GM18858 (cell line): ENCODE data around the gene SRPK2.
"Not testable (repeated sequence)": the region's sequence is repeated elsewhere in the genome, so short reads cannot be mapped to it uniquely, and the experiment has no call there.

Experiments used
- ATAC-seq: cut with Tn5 transposase; IDR thresholded peaks from one replicate; pipeline ENCODE4 v1.9.1; 2021; ENCODE audit not compliant: unreplicated experiment

The SRPK2 gene

DNA sequence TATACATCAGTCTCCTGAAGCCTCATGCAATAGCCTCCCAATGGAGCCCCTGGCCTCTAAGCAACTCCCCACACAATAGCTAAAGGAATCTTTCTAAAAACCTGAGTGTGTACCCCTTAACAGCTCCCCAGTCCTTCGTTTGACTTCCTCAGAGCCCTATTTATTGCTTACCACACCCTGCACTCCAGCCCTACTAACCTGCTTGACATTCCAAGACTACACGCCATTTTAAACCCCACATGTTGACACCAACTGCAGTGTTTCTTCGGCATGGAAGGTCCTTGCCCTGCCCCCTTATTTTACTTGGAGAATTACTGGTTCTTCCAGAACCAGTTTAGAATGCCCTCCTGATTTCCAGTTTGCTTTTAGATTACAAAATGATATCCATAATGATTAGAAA lies 10.8 kb downstream of the SRPK2 start:
- ATAC-seq, result no peak

DNA sequence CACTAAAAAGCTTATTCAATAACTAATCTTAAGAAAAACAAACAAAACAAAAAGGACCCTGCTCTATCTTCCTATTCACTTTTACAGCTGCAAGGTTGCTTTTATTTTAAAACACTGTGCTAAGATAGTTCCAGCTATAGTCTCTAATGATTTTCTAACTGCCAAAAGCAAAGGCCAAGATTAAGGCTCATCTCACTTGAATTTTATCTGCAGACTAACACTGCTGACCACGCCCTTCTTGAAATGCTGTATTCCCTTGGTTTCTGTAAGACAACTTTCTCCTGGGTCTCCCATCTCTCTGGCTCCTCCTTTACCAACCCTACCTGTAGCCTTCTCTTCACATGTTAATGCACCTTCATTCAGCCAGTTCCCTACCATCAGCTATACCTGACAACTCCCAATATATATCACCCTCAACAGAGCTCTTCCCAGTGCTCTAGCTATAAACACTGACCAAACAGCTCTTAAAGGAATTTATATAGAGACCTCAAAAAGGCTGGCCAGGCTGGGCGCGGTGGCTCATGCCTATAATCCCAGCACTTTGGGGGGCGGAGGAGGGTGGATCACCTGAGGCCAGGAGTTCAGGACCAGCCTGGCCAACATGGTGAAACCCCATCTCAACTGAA lies 11.7 kb downstream of the SRPK2 start:
- ATAC-seq, result no peak

DNA sequence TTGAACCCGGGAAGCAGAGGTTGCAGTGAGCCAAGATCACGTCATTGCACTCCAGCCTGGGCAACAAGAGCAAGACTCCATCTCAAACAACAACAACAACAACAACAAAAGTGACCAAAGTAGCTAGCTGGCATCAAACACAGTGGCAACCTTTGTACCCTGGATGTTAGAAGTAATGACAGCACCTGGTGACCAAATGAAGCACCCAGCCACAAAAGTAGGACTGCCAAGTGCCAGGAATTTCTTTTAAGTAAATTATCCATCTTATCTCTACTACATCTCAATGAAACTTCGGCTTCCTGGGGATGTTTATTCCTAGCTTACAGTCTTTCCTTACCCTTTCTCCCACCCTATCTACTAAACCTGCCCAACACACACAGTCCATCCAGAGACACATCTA lies 18.8 kb downstream of the SRPK2 start:
- no peak for ATAC-seq

DNA sequence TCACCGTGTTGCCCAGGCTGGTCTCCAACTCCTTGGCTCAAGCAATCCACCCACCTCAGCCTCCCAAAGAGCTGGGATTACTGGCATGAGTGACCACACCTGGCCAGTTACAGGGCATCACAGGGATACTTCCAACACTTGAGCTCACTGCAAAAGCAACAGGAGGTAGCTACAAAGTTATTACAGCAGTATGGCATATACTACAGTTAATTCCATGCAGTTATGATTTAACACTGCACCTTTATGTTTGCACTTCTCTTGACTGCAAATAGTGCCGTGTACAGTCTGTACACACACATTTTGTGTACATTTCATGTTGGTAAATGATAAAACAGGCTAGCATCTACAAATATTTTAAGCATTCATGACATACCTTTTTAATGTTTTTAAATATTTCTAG lies 21.3 kb downstream of the SRPK2 start:
- ATAC-seq, result no peak

DNA sequence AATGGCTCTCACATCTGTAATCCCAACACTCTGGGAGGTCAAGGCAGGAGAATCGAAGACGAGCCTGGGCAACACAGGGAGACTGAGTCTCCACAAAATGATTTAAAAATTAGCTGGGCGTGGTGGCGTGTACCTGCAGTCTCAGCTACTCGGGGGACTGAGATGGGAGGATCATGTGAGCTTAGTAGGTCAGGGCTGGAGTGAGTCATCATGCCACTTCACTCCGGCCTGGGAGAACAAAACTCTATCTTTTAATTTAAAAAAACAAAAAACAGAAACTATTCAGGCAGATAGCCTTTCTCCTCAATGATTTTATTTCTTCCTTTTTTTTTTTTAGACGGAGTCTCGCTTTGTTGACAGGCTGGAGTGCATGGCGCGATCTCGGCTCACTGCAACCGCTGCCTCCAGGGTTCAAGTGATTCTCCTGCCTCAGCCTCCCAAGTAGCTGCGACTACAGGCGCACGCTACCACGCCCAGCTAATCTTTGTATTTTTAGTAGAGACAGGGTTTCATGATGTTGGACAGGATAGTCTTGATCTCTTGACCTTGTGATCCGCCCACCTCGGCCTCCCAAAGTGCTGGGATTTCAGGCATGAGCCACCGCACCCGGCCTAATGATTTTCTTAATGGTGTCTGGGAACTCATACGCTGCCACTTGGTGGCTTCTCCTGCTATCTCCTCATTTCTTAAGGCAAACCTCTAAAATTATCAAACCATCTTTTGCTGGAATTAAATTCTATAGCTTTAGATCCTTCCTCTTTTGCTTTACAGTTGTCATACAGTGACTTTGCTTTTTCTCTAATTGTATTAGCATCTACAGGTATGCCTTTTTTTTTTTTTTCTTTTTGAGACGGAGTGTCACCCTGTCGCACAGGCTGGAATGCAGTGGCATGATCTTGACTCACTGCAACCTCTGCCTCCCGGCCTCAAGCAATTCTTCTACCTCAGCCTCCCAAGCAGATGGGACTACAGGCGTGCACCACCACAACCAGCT lies 22.9 kb downstream of the SRPK2 start:
- no peak for ATAC-seq

DNA sequence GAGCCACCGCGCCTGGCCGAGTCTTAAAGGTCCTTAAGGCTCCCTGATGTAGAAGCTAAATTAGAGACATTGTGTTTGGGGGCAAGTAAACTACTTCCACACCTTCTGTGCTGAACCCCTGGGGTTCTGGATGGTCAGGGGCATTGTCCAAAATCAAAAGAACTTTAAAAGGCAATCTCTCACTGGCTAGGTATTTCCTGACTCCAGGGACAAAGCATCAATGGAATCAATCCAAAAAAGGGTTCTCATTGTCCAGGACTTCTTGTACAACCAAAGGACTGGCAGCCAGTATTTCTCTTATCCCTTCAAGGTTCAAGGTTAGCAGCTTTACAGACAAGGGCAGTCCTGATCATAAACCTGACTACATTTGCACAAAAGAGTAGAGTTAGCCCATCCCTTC lies 24.0 kb downstream of the SRPK2 start:
- no peak for ATAC-seq

DNA sequence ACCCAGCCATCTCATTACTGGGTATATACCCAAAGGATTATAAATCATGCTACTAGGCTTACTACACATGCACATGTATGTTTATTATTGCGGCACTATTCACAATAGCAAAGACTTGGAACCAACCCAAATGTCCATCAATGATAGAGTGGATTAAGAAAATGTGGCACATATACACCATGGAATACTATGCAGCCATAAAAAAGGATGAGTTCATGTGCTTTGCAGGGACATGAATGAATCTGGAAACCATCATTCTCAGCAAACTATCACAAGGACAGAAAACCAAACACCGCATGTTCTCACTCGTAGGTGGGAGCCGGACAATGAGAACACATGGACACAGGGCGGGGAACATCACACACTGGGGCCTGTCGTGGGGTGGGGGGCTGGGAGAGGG lies 25.1 kb downstream of the SRPK2 start:
- ATAC-seq, result not testable (repeated sequence)

DNA sequence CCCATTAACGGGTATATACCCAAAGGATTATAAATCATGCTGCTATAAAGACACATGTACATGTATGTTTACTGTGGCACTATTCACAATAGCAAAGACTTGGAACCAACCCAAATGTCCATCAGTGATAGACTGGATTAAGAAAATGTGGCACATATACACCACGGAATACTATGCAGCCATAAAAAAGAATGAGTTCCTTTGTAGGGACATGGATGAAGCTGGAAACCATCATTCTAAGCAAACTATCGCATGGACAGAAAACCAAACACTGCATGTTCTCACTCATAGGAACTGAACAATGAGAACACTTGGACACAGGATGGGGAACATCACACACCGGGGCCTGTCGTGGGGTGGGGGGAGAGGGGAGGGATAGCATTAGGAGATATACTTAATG lies 26.0 kb downstream of the SRPK2 start:
- not testable (repeated sequence) for ATAC-seq

DNA sequence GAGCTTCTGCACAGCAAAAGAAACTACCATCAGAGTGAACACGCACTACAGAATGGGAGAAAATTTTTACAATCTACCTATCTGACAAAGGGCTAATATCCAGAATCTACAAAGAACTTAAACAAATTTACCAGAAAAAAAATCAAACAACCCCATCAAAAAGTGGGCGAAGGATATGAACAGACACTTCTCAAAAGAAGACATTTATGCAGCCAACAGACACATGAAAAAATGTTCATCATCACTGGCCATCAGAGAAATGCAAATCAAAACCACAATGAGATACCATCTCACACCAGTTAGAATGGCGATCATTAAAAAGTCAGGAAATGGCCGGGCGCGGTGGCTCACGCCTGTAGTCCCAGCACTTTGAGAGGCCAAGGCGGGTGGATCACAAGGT lies 26.7 kb downstream of the SRPK2 start:
- ATAC-seq, result not testable (repeated sequence)

DNA sequence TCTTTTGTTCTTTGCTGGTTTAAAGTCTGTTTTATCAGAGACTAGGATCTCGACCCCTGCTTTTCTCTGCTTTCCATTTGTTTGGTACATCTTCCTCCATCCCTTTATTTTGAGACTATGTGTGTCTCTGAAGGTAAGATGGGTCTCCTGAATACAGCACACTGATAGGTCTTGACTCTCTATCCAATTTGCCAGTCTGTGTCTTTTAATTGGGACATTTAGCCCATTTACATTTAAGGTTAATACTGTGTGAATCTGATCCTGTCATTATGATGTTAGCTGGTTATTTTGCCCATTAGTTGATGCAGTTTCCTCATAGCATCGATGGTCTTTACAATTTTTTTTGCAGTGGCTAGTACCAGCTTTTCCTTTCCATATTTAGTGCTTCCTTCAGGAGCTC lies 28.6 kb downstream of the SRPK2 start:
- ATAC-seq, result not testable (repeated sequence)

DNA sequence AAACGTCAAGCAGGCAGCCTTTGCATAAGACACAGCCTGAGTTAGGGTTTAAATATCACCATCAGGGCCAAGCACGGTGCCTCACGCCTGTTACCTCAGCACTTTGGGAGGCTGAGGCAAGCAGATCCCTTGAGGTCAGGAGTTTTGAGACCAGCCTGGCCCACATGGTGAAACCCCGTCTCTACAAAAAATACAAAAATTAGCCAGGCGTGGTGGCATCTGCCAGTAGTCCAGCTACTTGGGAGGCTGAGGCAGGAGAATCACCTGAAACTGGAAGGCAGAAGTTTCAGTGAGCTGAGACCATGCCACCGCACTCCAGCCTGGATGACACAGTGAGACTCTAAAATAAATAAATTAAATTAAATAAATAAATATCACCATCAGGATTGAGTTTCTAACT lies 33.0 kb downstream of the SRPK2 start:
- ATAC-seq, result no peak

DNA sequence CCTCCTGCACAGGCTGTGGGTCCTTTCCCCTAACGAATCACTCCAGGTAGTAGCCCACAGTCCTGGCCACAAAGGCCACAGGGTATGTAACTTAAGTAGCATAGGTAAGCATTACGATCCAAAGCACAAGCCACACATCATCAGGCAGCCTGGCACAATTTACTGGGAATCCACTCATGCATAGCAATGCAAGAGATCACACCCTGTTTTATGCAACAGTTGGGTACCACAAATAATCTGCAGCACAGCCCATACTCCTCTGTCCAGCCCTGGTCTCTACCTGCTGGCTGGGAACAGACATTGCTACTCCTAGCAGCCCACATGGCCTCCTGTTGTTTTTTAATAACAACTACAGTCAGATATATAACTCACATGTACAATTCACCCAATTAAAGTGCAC lies 34.3 kb downstream of the SRPK2 start:
- ATAC-seq, result no peak

DNA sequence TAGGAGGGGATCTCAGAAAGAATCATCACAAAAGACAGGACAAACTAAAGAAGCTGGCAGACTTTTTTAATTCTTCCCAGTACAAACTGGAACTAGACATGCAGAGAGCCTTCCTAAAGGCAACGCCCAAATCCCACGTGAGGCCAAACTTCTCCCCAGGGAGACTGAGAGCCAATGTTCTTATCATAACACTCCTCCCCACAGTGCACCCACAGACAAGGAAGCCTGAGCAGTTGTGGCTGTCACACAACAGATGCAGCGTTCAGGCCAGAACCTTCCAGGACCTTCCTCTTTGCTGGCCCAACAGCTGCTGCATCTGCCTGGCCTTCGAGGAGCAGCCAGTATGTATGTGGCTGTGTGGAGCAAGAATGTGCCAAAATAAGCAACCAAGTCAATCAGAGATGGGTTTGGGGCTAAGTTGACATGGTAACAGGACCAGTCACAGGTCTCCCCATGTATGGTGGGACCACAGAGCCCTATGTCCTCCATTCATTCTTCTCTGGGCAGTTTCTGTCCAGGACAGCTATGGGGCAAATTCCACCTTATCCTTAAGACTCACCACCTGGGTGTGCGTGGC lies 34.9 kb downstream of the SRPK2 start:
- no peak for ATAC-seq

DNA sequence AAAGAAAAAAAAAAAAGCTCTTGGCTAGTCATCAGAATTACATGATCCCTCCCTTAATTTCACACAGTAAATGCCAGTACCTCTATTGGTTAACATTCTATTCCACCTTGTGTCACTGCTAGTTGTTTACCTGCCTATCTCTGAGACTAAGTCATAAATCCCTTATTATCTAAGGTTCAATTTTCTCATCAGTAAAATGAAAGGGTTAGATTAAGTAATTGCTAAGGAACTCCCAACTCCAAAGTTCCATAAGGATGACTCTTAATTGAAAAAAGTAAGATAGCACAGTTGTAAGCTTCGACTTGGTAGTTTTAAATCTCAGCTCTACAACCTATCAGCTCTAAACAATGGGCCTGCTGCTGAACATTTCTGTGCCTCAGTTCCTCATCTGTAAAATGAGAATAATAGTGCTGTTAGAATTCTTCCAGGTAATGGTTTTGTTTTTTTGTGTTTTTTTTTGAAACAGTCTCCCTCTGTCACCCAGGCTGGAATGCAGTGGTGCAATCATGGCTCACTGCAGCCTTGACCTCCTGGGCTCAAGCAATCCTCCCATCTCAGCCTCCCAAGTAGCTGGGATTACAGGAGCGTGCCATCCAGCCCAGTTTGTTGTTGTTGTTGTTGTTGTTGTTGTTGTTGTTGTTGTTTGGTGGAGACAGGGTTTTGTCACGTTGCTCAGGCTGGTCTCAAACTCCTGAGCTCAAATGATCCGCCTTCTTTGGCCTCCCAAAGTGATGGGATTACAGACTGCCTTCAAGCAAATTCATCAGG lies 35.6 kb downstream of the SRPK2 start:
- no peak for ATAC-seq

DNA sequence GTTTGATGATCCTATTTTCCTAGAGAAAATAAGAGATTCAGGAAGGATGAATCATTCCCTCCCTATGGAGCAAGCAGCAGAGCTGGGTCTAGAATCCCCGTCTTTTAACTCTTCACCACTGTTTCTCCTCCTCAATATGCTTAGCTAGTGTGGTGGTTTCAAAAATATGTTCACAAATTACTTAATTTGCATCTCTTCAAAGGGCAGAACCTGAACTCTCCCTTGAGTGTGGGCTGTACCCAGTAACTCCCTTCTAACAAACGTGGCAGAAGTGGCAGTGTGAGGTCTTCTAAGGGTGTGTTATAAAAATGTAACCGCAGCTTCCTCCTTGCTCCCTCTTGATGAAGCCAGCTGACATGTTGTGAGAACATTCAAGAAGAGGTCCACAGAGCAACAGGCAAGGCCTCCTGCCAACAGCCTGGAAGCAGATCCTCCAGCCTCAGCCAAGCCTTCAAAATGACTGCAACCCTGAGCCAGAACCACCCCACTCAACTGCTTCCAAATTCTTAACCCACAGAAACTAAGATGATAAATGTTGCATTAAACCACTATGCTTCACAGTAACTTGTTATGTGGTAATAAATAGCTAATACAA lies 36.6 kb downstream of the SRPK2 start:
- ATAC-seq, result peak; percentile 92

DNA sequence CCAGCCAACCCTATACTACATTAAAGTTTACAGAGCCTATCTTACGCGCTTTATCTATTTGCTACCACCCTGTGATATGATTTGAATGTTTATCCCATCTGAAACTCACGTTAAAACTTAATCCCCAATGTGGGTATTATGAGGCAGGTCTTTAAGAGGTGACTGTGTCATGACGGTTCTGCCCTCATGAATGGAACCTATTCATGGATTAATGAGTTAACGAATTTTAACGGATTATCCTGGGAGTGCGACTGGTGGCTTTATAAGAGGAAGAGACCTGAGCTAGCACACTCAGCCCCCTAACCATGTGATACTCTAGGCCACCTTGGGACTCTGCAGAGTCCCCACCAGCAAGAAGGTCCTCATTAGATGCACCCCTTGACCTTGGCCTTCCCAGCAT lies 37.8 kb downstream of the SRPK2 start:
- ATAC-seq, result no peak

DNA sequence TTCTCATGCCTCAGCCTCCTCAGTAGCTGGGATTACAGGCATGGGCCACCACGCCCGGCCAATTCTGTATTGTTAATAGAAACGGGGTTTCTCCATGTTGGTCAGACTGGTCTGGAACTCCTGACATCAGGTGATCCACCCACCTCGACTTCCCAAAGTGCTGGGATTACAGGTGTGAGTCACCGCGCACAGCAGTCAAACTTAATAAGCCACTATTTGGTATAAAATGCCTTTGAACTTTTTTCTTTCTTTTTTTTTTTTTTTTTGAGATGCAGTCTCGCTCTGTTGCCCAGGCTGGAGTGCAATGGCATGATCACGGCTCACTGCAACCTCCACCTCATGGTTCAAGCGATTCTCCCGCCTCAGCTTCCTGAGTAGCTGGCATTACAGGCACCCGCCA lies 40.5 kb downstream of the SRPK2 start:
- not testable (repeated sequence) for ATAC-seq

DNA sequence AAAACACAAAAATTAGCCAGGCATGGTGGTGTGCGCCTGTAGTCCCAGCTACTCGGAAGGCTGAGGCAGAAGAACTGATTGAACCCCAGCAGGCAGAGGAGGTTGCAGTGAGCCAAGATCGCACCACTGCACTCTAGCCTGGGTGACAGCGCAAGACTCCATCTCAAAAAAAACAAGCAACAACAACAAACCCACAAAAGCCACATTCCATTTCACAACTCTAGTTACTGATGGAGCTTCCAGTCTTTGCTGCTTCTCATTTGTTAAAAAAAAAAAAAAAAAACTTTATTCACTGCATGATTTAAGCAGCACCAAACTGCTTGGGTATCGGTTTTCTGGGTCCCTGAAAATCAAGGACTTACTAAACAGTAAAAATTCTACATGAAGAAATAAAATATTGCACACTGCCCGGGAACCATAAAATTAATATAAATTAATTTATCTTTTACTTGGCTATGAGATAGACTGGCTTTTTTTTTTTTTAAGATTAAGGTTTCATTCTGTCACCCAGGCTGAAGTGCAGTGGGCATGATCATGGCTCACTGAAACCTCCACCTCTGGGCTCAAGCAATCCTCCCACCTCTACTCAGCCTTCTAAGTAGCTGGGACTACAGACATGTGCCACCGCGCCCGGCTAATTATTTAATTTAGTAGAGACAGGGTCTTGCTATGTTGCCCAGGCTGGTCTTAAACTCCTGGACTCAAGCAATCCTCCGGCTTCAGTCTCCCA lies 42.0 kb downstream of the SRPK2 start:
- no peak for ATAC-seq

DNA sequence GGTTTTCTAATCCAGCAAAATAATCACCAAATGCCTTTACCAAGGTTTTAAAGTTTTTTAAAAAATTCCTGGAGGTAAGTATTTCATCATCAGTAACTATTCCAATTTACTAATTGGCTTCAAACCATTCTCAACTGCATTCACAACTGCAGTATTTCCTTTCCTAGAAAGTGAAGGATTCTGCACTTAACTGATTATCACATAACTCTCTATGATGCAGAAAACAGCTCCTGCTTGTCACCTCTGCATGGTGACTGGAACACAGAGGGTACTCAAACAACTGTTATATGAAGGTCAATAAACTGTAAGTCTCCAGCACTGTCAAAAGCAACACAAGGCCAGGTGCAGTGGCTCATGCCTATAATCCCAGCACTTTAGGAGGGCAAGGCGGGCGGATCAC lies 42.6 kb downstream of the SRPK2 start:
- no peak for ATAC-seq

DNA sequence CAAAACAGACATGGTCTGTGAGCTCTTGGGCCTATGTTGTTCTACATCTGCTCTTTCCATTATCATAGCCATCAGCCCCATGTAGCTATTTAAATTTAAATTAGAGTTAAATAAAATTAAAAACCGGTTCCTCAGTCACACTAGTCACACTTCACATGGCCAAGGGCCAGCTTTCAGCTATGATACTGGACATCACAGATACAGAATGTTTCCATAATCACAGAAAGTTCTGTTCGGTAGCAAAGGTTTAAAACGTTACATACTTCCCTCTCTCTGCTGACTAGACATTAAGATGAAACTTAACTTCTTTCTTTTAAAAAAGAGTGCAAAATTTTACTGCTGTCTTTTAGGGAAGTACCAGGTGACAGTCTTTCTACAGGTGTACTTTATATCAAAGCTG lies 43.0 kb downstream of the SRPK2 start:
- no peak for ATAC-seq
